Endometrial microvascular endothelial cells (primary cell): Measurements from ENCODE around the gene ZNF362. TPM values are rescaled to one million over a fixed set of nuclear protein-coding genes. Genes with fewer than 3 reads are reported as not detected.

Experiments used
- in situ Hi-C: cut with HindIII; loops from 2 replicates; pipeline ENCODE4 v1.10.0; 2017; ENCODE audit warnings: low sequenced_read_pairs, low pct_unique_long_range_greater_than_20kb; ENCODE audit errors: inconsistent ontology term
- total RNA-seq: library from RNA; depleted of rRNA; stranded (reverse); fragments of >200 nt; gene quantifications from one replicate; pipeline ENCODE4 v1.2.3, GENCODE V29; 2015; ENCODE audit errors: inconsistent ontology term

Gene ZNF362
- total RNA-seq, 1 donor from 2014 or later = 6.2 TPM

- in situ Hi-C loops = no loop called here
These were observed 14.4 kb upstream of the ZNF362 start for GRCh38 chr1:33241866-33242265.

- in situ Hi-C loops = no loop called here
These were observed 13.6 kb upstream of the ZNF362 start for GRCh38 chr1:33242652-33243051.

- in situ Hi-C loops = no loop called here
These were observed 12.0 kb upstream of the ZNF362 start for GRCh38 chr1:33244143-33244808.

- in situ Hi-C loops = no loop called here
These were observed 11.5 kb upstream of the ZNF362 start for GRCh38 chr1:33244809-33245186.

GRCh38 chr1:33246171-33246570 lies 10.1 kb upstream of the ZNF362 start:
- in situ Hi-C loops = no loop called here

GRCh38 chr1:33247545-33247944 lies 8.7 kb upstream of the ZNF362 start:
- in situ Hi-C loops = no loop called here

- in situ Hi-C loops = no loop called here
These were observed 8.0 kb upstream of the ZNF362 start for GRCh38 chr1:33248244-33248643.

GRCh38 chr1:33249422-33249821 lies 6.9 kb upstream of the ZNF362 start:
- in situ Hi-C loops = no loop called here

- in situ Hi-C loops = no loop called here
These were observed 6.1 kb upstream of the ZNF362 start for GRCh38 chr1:33250217-33250616.

GRCh38 chr1:33250724-33251123 lies 5.6 kb upstream of the ZNF362 start:
- in situ Hi-C loops = no loop called here

GRCh38 chr1:33254491-33254890 lies 1.8 kb upstream of the ZNF362 start:
- in situ Hi-C loops = no loop called here

- in situ Hi-C loops = no loop called here
These were observed 708 bp upstream of the ZNF362 start for GRCh38 chr1:33255347-33256220.

GRCh38 chr1:33256221-33256470 lies 146 bp upstream of the ZNF362 start:
- in situ Hi-C loops = no loop called here

- in situ Hi-C loops = no loop called here
These were observed 997 bp downstream of the ZNF362 start for GRCh38 chr1:33257207-33257771.

- in situ Hi-C loops = no loop called here
These were observed 1.8 kb downstream of the ZNF362 start for GRCh38 chr1:33257772-33258712.

GRCh38 chr1:33258788-33259274 lies 2.5 kb downstream of the ZNF362 start:
- in situ Hi-C loops = no loop called here

GRCh38 chr1:33259879-33260278 lies 3.6 kb downstream of the ZNF362 start:
- in situ Hi-C loops = no loop called here

- in situ Hi-C loops = no loop called here
These were observed 4.1 kb downstream of the ZNF362 start for GRCh38 chr1:33260439-33260838.

GRCh38 chr1:33261344-33261743 lies 5.1 kb downstream of the ZNF362 start:
- in situ Hi-C loops = no loop called here
